H1 (cell line): ENCODE data around the gene NMRK1. TPM values are rescaled to one million over a fixed set of nuclear protein-coding genes. Genes with fewer than 3 reads are reported as not detected.

Experiments used
- CTCF ChIA-PET: fragments of 300-600 bp; sonication (Branson Sonifier 250); formaldehyde crosslinking; loops from one replicate; lab custom pipeline; 2021; ENCODE audit not compliant: partially characterized antibody; lab: Charles Lee
- POLR2A ChIA-PET: fragments of 300-600 bp; sonication (Branson Sonifier 250); formaldehyde crosslinking; loops from one replicate; lab custom pipeline; 2021; ENCODE audit warnings: inconsistent platforms; ENCODE audit not compliant: partially characterized antibody; lab: Charles Lee
- DNase-seq, 2 experiments: peaks; one replicate each; pipeline versions ENCODE4 v3.0.0 to v3.0.0-alpha.2; 2010 to 2022; ENCODE audit warnings: low spot score in 2 of 2, low read depth in 1 of 2, mixed read lengths in 1 of 2
- FAIRE-seq: peaks from 2 replicates; lab custom pipeline; 2011; peaks lifted over from hg19 to GRCh38; lab: Jason Lieb, UNC
- H2AFZ ChIP-seq: 2 replicates; pipeline ENCODE4 v1.8.1; 2012; ENCODE audit warnings: low read length, inconsistent platforms
- H2AK5ac ChIP-seq: 2 replicates; pipeline ENCODE4 v1.6.1; 2013; ENCODE audit warnings: low read depth, low read length
- H2BK120ac ChIP-seq: replicated peaks from 2 replicates; pipeline ENCODE3; 2013; ENCODE audit warnings: low read depth, low read length, inconsistent platforms
- H2BK12ac ChIP-seq: 2 replicates; pipeline ENCODE4 v1.6.1; 2013; ENCODE audit warnings: low read depth, low read length
- H2BK15ac ChIP-seq: 2 replicates; pipeline ENCODE4 v1.6.1; 2013; ENCODE audit warnings: low read length
- H2BK20ac ChIP-seq: 2 replicates; pipeline ENCODE4 v1.6.1; 2013; ENCODE audit warnings: low read length
- H2BK5ac ChIP-seq: 2 replicates; pipeline ENCODE4 v1.6.1; 2013; ENCODE audit warnings: low read depth, low read length
- H3K14ac ChIP-seq: 2 replicates; pipeline ENCODE4 v1.6.1; 2013; ENCODE audit warnings: inconsistent platforms; ENCODE audit not compliant: insufficient read length
- H3K18ac ChIP-seq: 2 replicates; pipeline ENCODE4 v1.6.1; 2013; ENCODE audit warnings: low read length; ENCODE audit errors: extremely low read depth
- H3K23ac ChIP-seq: 2 replicates; pipeline ENCODE4 v1.6.1; 2013; ENCODE audit warnings: inconsistent platforms; ENCODE audit not compliant: insufficient read length
- H3K23me2 ChIP-seq: 2 replicates; pipeline ENCODE4 v1.6.1; 2013; ENCODE audit warnings: low read depth, low read length
- H3K27ac ChIP-seq: 2 replicates; pipeline ENCODE4 v1.6.1; 2011; ENCODE audit warnings: low read depth, low read length, inconsistent platforms
- H3K27me3 ChIP-seq, 4 experiments: replicated peaks in 1 of 4; 1 replicate in 1 of 4; 2 replicates in 3 of 4; pipeline versions ENCODE4 v1.6.1 to v1.8.1; 2011 to 2013; ENCODE audit warnings: low read length in 3 of 4, mild to moderate bottlenecking in 3 of 4, inconsistent platforms in 2 of 4, mixed read lengths in 2 of 4, moderate library complexity in 1 of 4; ENCODE audit not compliant: control insufficient read depth in 3 of 4, insufficient read depth in 3 of 4; ENCODE audit errors: extremely low read depth in 1 of 4
- H3K36me3 ChIP-seq, 4 experiments: 2 replicates each; pipeline versions ENCODE4 v1.6.1 to v1.8.1; 2011 to 2013; ENCODE audit warnings: mild to moderate bottlenecking in 4 of 4, low read length in 3 of 4, moderate library complexity in 2 of 4, control low read depth in 1 of 4, inconsistent platforms in 1 of 4; ENCODE audit not compliant: insufficient read depth in 4 of 4, control insufficient read depth in 2 of 4
- H3K4ac ChIP-seq: replicated peaks from 2 replicates; pipeline ENCODE3; 2013; ENCODE audit warnings: low read length, low read depth, mixed read lengths, inconsistent platforms; ENCODE audit not compliant: insufficient read length
- H3K4me1 ChIP-seq, 4 experiments: replicated peaks in 1 of 4; 1 replicate in 1 of 4; 2 replicates in 3 of 4; pipeline versions ENCODE4 v1.6.1 to v1.8.1; 2011 to 2013; ENCODE audit warnings: low read length in 3 of 4, inconsistent platforms in 2 of 4, mixed read lengths in 1 of 4; ENCODE audit not compliant: insufficient read depth in 4 of 4, control insufficient read depth in 3 of 4
- H3K4me2 ChIP-seq, 2 experiments: 2 replicates each; pipeline versions ENCODE4 v1.6.1 to v1.8.1; 2011 to 2013; ENCODE audit warnings: low read depth in 2 of 2, low read length in 2 of 2, control low read depth in 1 of 2, inconsistent platforms in 1 of 2, mild to moderate bottlenecking in 1 of 2; ENCODE audit not compliant: insufficient read depth in 1 of 2
- H3K4me3 ChIP-seq, 4 experiments: fragments of 200-600, 300-600 bp in 1 of 4; sonication (generic), shearing (Covaris generic), sonication (Bioruptor Twin) in 1 of 4; 2 replicates each; pipeline versions ENCODE4 v1.5.1 to v1.8.1; 2011 to 2016; ENCODE audit warnings: low read length in 4 of 4, low read depth in 3 of 4, control low read depth in 2 of 4, inconsistent platforms in 2 of 4, mild to moderate bottlenecking in 2 of 4, mixed read lengths in 1 of 4, moderate library complexity in 1 of 4; ENCODE audit not compliant: insufficient read depth in 2 of 4; ENCODE audit errors: extremely low read depth in 1 of 4
- H3K56ac ChIP-seq: replicated peaks from 2 replicates; pipeline ENCODE3; 2013; ENCODE audit warnings: low read depth, mild to moderate bottlenecking, mixed read lengths, low read length, inconsistent platforms; ENCODE audit not compliant: insufficient read length
- H3K79me1 ChIP-seq: 2 replicates; pipeline ENCODE4 v1.6.1; 2013; ENCODE audit warnings: low read depth, low read length, control low read depth
- H3K79me2 ChIP-seq, 2 experiments: 2 replicates each; pipeline versions ENCODE4 v1.6.1 to v1.8.1; 2012 to 2013; ENCODE audit warnings: low read length in 2 of 2, mild to moderate bottlenecking in 2 of 2, inconsistent platforms in 1 of 2; ENCODE audit not compliant: insufficient read depth in 2 of 2, control insufficient read depth in 1 of 2
- H3K9ac ChIP-seq, 4 experiments: replicated peaks in 1 of 4; 1 replicate in 1 of 4; 2 replicates in 3 of 4; pipeline versions ENCODE4 v1.6.1 to v1.8.1; 2011 to 2013; ENCODE audit warnings: low read depth in 3 of 4, low read length in 3 of 4, control low read depth in 2 of 4, mild to moderate bottlenecking in 2 of 4, moderate library complexity in 2 of 4, inconsistent platforms in 1 of 4; ENCODE audit errors: extremely low read depth in 1 of 4
- H3K9me3 ChIP-seq, 2 experiments: 2 replicates each; pipeline versions ENCODE4 v1.6.1 to v1.8.1; 2012 to 2013; ENCODE audit warnings: mild to moderate bottlenecking in 2 of 2, moderate library complexity in 2 of 2, control low read depth in 1 of 2, inconsistent platforms in 1 of 2, low read depth in 1 of 2, low read length in 1 of 2, mixed read lengths in 1 of 2; ENCODE audit not compliant: insufficient read depth in 2 of 2
- H4K20me1 ChIP-seq, 2 experiments: replicated peaks in 1 of 2; 2 replicates each; pipeline versions ENCODE3 to v1.8.1; 2011 to 2013; ENCODE audit warnings: inconsistent platforms in 2 of 2, low read length in 2 of 2, mild to moderate bottlenecking in 1 of 2; ENCODE audit not compliant: insufficient read depth in 2 of 2, control insufficient read depth in 1 of 2
- H4K5ac ChIP-seq: 2 replicates; pipeline ENCODE4 v1.6.1; 2013; ENCODE audit warnings: low read length, low read depth, mixed read lengths, inconsistent platforms; ENCODE audit not compliant: insufficient read length
- H4K8ac ChIP-seq: 2 replicates; pipeline ENCODE4 v1.8.0; 2013; ENCODE audit warnings: mild to moderate bottlenecking, moderate library complexity, low read length, inconsistent platforms; ENCODE audit not compliant: insufficient read depth; ENCODE audit errors: extremely low read depth
- H4K91ac ChIP-seq: replicated peaks from 2 replicates; pipeline ENCODE3; 2013; ENCODE audit warnings: low read length, mixed read lengths, inconsistent platforms; ENCODE audit not compliant: insufficient read length
- ATF3 ChIP-seq: IDR thresholded peaks from 2 replicates; pipeline ENCODE4 v1.6.1; 2011; ENCODE audit warnings: low read depth, mild to moderate bottlenecking, low read length; ENCODE audit not compliant: insufficient read depth
- CBX8 ChIP-seq: fragments of 300-800, 300-1000 bp; sonication (generic); IDR thresholded peaks from 2 replicates; pipeline ENCODE4 v1.7.1; 2016; ENCODE audit warnings: low read depth, low read length, borderline replicate concordance
- CEBPB ChIP-seq: IDR thresholded peaks from 2 replicates; pipeline ENCODE4 v1.6.1; 2012; ENCODE audit warnings: low read depth, low read length
- CHD2 ChIP-seq: IDR thresholded peaks from 2 replicates; pipeline ENCODE4 v1.6.1; 2012; ENCODE audit warnings: low read length, improper control_type of control experiment
- CTBP2 ChIP-seq: IDR thresholded peaks from 2 replicates; pipeline ENCODE4 v1.7.0; 2011; ENCODE audit warnings: borderline replicate concordance, mild to moderate bottlenecking, moderate library complexity, mixed read lengths, low read length; ENCODE audit not compliant: insufficient read depth, insufficient read length
- GABPA ChIP-seq: IDR thresholded peaks from 2 replicates; pipeline ENCODE4 v1.6.1; 2011; ENCODE audit warnings: mild to moderate bottlenecking, low read length, moderate library complexity, borderline replicate concordance; ENCODE audit not compliant: insufficient read depth
- KDM5A ChIP-seq: fragments of 200-600 bp; IDR thresholded peaks from 2 replicates; pipeline ENCODE4 v1.7.1; 2012; ENCODE audit warnings: mild to moderate bottlenecking, low read length, inconsistent platforms, mixed read lengths
- SIN3A ChIP-seq, 2 experiments: IDR thresholded peaks in 1 of 2; conservative IDR thresholded peaks in 1 of 2; 2 replicates each; pipeline ENCODE4 v1.6.1; 2011 to 2012; ENCODE audit warnings: low read length in 2 of 2, improper control_type of control experiment in 1 of 2, low read depth in 1 of 2, mild to moderate bottlenecking in 1 of 2
- SRF ChIP-seq: IDR thresholded peaks from 2 replicates; pipeline ENCODE4 v1.6.1; 2011; ENCODE audit warnings: mild to moderate bottlenecking, low read depth, low read length, moderate library complexity
- TAF1 ChIP-seq: IDR thresholded peaks from 2 replicates; pipeline ENCODE4 v1.6.1; 2011; ENCODE audit warnings: mild to moderate bottlenecking, low read depth, low read length
- TEAD4 ChIP-seq: IDR thresholded peaks from 2 replicates; pipeline ENCODE4 v1.6.1; 2012; ENCODE audit warnings: low read depth, low read length, inconsistent platforms, mixed read lengths
- ZNF274 ChIP-seq: IDR thresholded peaks from 2 replicates; pipeline ENCODE4 v1.7.0; 2012; ENCODE audit warnings: low read length, borderline replicate concordance; ENCODE audit errors: extremely low read depth
- WGBS, 2 experiments: shearing (Covaris generic) in 1 of 2; methylation state at CpG; one replicate each; pipeline versions ENCODE4 v1.1.6 to v1.1.7; 2013 to 2015; ENCODE audit warnings: low lambda C conversion rate in 2 of 2, mixed read lengths in 2 of 2, inconsistent platforms in 1 of 2, low coverage in 1 of 2, missing lambda C conversion rate in 1 of 2; ENCODE audit not compliant: insufficient replicate concordance in 2 of 2, insufficient coverage in 1 of 2, insufficient read length in 1 of 2; ENCODE audit errors: extremely low coverage in 1 of 2, missing lambda C conversion rate in 1 of 2; 5-methylcytosine and 5-hydroxymethylcytosine counted together
- polyA plus RNA-seq, 7 experiments: library from polyadenylated mRNA; depleted of rRNA in 3 of 7; stranded (reverse) in 5 of 7; unstranded in 2 of 7; fragments of >200 nt in 5 of 7; fragments of 200-250 nt in 2 of 7; gene quantifications; 1 replicate in 5 of 7; 2 replicates in 1 of 7; 4 replicates in 1 of 7; pipeline versions ENCODE4 v1.2.1 to v1.2.3, GENCODE V29; 2011 to 2013; ENCODE audit warnings: missing spikeins in 2 of 7, mixed read lengths in 2 of 7
- total RNA-seq: library from RNA; stranded (reverse); fragmentation: NEBNext Ultra II Directional; extraction: Animal tissue kit (Norgen Biotek cat#: 25700); gene quantifications from 2 replicates; pipeline ENCODE4 v1.2.1, GENCODE V29; 2021
- TF ChIP-seq, protein P1 (sequence below): IDR thresholded peaks from 2 replicates; pipeline ENCODE4 v1.6.1; 2012; ENCODE audit warnings: inconsistent platforms

NMRK1 gene
- total and polyA plus RNA-seq, 2 of the 8 experiments (the other 6 are each of a cell fraction or from before 2014, with no cell fraction given) = 5.8 to 8.1 TPM

DNA sequence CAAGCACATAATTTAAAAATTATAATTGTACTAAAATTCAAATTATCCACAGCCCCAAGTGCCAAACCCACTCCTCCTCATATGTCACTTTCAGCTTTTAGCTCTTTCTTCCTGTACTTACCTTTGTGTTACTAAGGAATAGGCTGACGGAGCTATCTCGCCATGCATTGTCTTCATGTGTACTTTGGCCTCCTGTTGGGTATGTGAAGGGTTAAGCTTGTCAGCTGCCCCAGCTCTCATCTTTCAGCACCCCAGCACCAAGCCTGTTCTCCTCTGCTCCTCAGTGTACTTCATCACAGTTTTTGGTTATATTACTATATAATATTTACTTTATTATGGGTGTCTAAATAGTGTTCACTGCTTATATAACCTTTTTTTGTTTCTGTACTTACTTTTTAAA is 46.5 kb upstream of the NMRK1 start:
- Histone ChIP-seq H3K79me2 (no peaks in the 10 kb centered on the region), H4K8ac (no peak overlapping the region), H3K23me2 (no peaks in the 10 kb centered on the region), H2BK5ac (no peak overlapping the region), H2BK15ac (no peak overlapping the region), H3K27me3 (no peaks in the 10 kb centered on the region), H3K56ac (no peak overlapping the region), H2BK120ac (no peak overlapping the region), H4K5ac (no peak overlapping the region), H3K18ac (no peak overlapping the region), H2BK12ac (no peak overlapping the region), H4K20me1 (no peaks in the 10 kb centered on the region), H3K27ac (no peak overlapping the region), H3K79me1 (no peaks in the 10 kb centered on the region), H2BK20ac (no peak overlapping the region), H3K9ac (no peak overlapping the region), H4K91ac (no peak overlapping the region), H3K9me3 (no peaks in the 10 kb centered on the region), H3K23ac (no peak overlapping the region), H3K36me3 (no peaks in the 10 kb centered on the region), H3K4me2 (no peak overlapping the region), H3K14ac (no peak overlapping the region), H3K4me1 (no peaks in the 10 kb centered on the region), H2AFZ (no peak overlapping the region), H2AK5ac (no peak overlapping the region), H3K4ac (no peak overlapping the region), H3K4me3 (no peak overlapping the region)
- no peak for FAIRE-seq
- no peak for DNase-seq
- ChIA-PET CTCF (interaction anchor here (0.5 to 1.7 kb wide), 3 partner anchors 18 to 51 kb away, joined by 3 to 6 read pairs (median 3); no protein-coding TSS in a partner anchor), POLR2A (no interaction called here)
- WGBS, 2 experiments = 74% methylated on average over 2 of the region's 2 CpGs; no CpG with 5 or more reads in 1 of the 2 experiments
- TF ChIP-seq ZNF274 (no peak), ATF3 (no peak), CBX8 (no peak), KDM5A (no peak), CEBPB (no peak), CHD2 (no peak), SIN3A (conservative IDR thresholded peaks at IDR 0.05 in 1 of 2, IDR thresholded peaks at IDR 0.05 in 1 of 2; ENCODE audit: low read depth in 1 of 2, low read length in 2 of 2) (no peak), TAF1 (no peak), GABPA (no peak), TEAD4 (no peak), SRF (no peak), CTBP2 (no peak)
- TF ChIP-seq, protein P1, sequence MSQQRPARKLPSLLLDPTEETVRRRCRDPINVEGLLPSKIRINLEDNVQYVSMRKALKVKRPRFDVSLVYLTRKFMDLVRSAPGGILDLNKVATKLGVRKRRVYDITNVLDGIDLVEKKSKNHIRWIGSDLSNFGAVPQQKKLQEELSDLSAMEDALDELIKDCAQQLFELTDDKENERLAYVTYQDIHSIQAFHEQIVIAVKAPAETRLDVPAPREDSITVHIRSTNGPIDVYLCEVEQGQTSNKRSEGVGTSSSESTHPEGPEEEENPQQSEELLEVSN = no peak
